HEK293T (cell line): Measurements from ENCODE around the gene MRPL17.

Source experiments
- ARNT ChIP-seq: fragments of 450-650 bp; IDR thresholded peaks from 2 replicates; pipeline ENCODE4 v1.6.1; 2017; ENCODE audit warnings: mild to moderate bottlenecking
- BHLHE40 ChIP-seq: fragments of 450-650 bp; IDR thresholded peaks from 2 replicates; pipeline ENCODE4 v1.6.1; 2016; ENCODE audit warnings: mild to moderate bottlenecking, moderate library complexity, borderline replicate concordance
- CTBP1 ChIP-seq: fragments of 450-650 bp; IDR thresholded peaks from 2 replicates; pipeline ENCODE4 v1.6.1; 2016; ENCODE audit warnings: borderline replicate concordance
- ELF4 ChIP-seq: fragments of 450-650 bp; IDR thresholded peaks from 2 replicates; pipeline ENCODE4 v1.6.1; 2017; ENCODE audit warnings: antibody characterized with exemption
- FOXA1 ChIP-seq: fragments of 450-650 bp; IDR thresholded peaks from 2 replicates; pipeline ENCODE4 v1.6.1; 2016; ENCODE audit warnings: mild to moderate bottlenecking
- FOXK2 ChIP-seq: fragments of 450-650 bp; IDR thresholded peaks from 2 replicates; pipeline ENCODE4 v1.6.1; 2016; ENCODE audit warnings: mild to moderate bottlenecking
- PKNOX1 ChIP-seq: fragments of 450-650 bp; IDR thresholded peaks from 2 replicates; pipeline ENCODE4 v1.6.1; 2016
- SP1 ChIP-seq: fragments of 450-650 bp; IDR thresholded peaks from 2 replicates; pipeline ENCODE4 v1.6.1; 2017

- no peak for TF ChIP-seq FOXA1
- TF ChIP-seq CTBP1: no peak
- TF ChIP-seq FOXK2: no peak
- no peak for TF ChIP-seq SP1
- no peak for TF ChIP-seq PKNOX1
- TF ChIP-seq BHLHE40: no peak
- no peak for TF ChIP-seq ELF4
- TF ChIP-seq ARNT: no peak
These were observed 9.5 kb downstream of the MRPL17 start for GRCh38 chr11:6673523-6674218.
